SK-N-SH treated with all-trans-retinoic acid at 6 μM for 48 hours (cell line): Measurements from ENCODE around the gene MRAS.

Experiments used
- ATAC-seq: fragments of 200-7000 bp; cut with Tn5 transposase; 3 replicates; pipeline ENCODE4 v1.9.1; 2020; ENCODE audit warnings: mild to moderate bottlenecking, moderate library complexity
- ARNTL ChIP-seq: fragments of 450-650 bp; formaldehyde crosslinking; IDR thresholded peaks from 2 replicates; pipeline ENCODE4 v1.5.0; 2020; ENCODE audit warnings: low read depth, mild to moderate bottlenecking, moderate library complexity, borderline replicate concordance
- BACH2 ChIP-seq: fragments of 250-450 bp; sonication (Bioruptor Pico); IDR thresholded peaks from 2 replicates; pipeline ENCODE4 v1.9.0; 2021; ENCODE audit warnings: mild to moderate bottlenecking, borderline replicate concordance
- CSDC2 ChIP-seq: fragments of 250-450 bp; sonication (Bioruptor Pico); IDR thresholded peaks from 2 replicates; pipeline ENCODE4 v1.5.0; 2020; ENCODE audit warnings: mild to moderate bottlenecking, moderate library complexity
- ESRRG ChIP-seq: fragments of 250-450 bp; sonication (Bioruptor Pico); IDR thresholded peaks from 2 replicates; pipeline ENCODE4 v1.6.1; 2021; ENCODE audit warnings: mild to moderate bottlenecking
- GLIS3 ChIP-seq: fragments of 250-450 bp; sonication (Bioruptor Pico); IDR thresholded peaks from 2 replicates; pipeline ENCODE4 v1.5.0; 2020; ENCODE audit warnings: mild to moderate bottlenecking, moderate library complexity
- ISL1 ChIP-seq: fragments of 250-450 bp; sonication (Bioruptor Pico); IDR thresholded peaks from 2 replicates; pipeline ENCODE4 v2.1.2; 2022; ENCODE audit warnings: mild to moderate bottlenecking, moderate library complexity
- OSR1 ChIP-seq: fragments of 250-450 bp; sonication (Bioruptor Pico); IDR thresholded peaks from 2 replicates; pipeline ENCODE4 v1.8.0; 2022; ENCODE audit warnings: moderate library complexity, mild to moderate bottlenecking, inconsistent platforms
- PPARA ChIP-seq: fragments of 250-450 bp; sonication (Bioruptor Pico); IDR thresholded peaks from 2 replicates; pipeline ENCODE4 v1.5.0; 2020; ENCODE audit warnings: mild to moderate bottlenecking, borderline replicate concordance
- RARB ChIP-seq: fragments of 250-450 bp; sonication (Bioruptor Pico); IDR thresholded peaks from 2 replicates; pipeline ENCODE4 v1.8.0; 2021; ENCODE audit warnings: mild to moderate bottlenecking, moderate library complexity
- SNAI2 ChIP-seq: fragments of 250-450 bp; sonication (Bioruptor Pico); IDR thresholded peaks from 2 replicates; pipeline ENCODE4 v1.5.0; 2020; ENCODE audit warnings: mild to moderate bottlenecking, moderate library complexity
- TCF4 ChIP-seq: fragments of 250-450 bp; sonication (Bioruptor Pico); IDR thresholded peaks from 2 replicates; pipeline ENCODE4 v1.8.0; 2021; ENCODE audit warnings: mild to moderate bottlenecking, moderate library complexity, borderline replicate concordance
- TOX ChIP-seq: fragments of 250-450 bp; sonication (Bioruptor Pico); IDR thresholded peaks from 2 replicates; pipeline ENCODE4 v1.8.0; 2021; ENCODE audit warnings: mild to moderate bottlenecking, moderate library complexity, borderline replicate concordance
- ZC3H10 ChIP-seq: fragments of 250-450 bp; sonication (Bioruptor Pico); IDR thresholded peaks from 2 replicates; pipeline ENCODE4 v1.5.1; 2021; ENCODE audit warnings: mild to moderate bottlenecking, moderate library complexity
- ZFP3 ChIP-seq: fragments of 250-450 bp; sonication (Bioruptor Pico); IDR thresholded peaks from 2 replicates; pipeline ENCODE4 v1.5.0; 2020; ENCODE audit warnings: mild to moderate bottlenecking, moderate library complexity
- ZFP30 ChIP-seq: fragments of 450-650 bp; formaldehyde crosslinking; IDR thresholded peaks from 2 replicates; pipeline ENCODE4 v1.5.0; 2022; ENCODE audit warnings: mild to moderate bottlenecking, moderate library complexity
- ZNF565 ChIP-seq: fragments of 450-650 bp; formaldehyde crosslinking; conservative IDR thresholded peaks from 2 replicates; pipeline ENCODE4 v1.5.0; 2020; ENCODE audit warnings: low read depth, mild to moderate bottlenecking, moderate library complexity
- ZNF70 ChIP-seq: fragments of 450-650 bp; formaldehyde crosslinking; IDR thresholded peaks from 2 replicates; pipeline ENCODE4 v1.5.0; 2020; ENCODE audit warnings: mild to moderate bottlenecking, moderate library complexity
- ZNF8 ChIP-seq: fragments of 450-650 bp; formaldehyde crosslinking; IDR thresholded peaks from 2 replicates; pipeline ENCODE4 v1.5.0; 2020; ENCODE audit warnings: mild to moderate bottlenecking, moderate library complexity
- TF ChIP-seq, protein P1 (sequence below): fragments of 250-450 bp; sonication (Bioruptor Pico); IDR thresholded peaks from 2 replicates; pipeline ENCODE4 v1.8.0; 2021; ENCODE audit warnings: low read depth, mild to moderate bottlenecking, moderate library complexity, borderline replicate concordance
- TF ChIP-seq, protein P2 (sequence below): fragments of 250-450 bp; sonication (Bioruptor Pico); IDR thresholded peaks from 2 replicates; pipeline ENCODE4 v1.5.1; 2021; ENCODE audit warnings: mild to moderate bottlenecking, moderate library complexity
- TF ChIP-seq, protein P3 (sequence below): fragments of 250-450 bp; sonication (Bioruptor Pico); IDR thresholded peaks from 2 replicates; pipeline ENCODE4 v1.5.0; 2020; ENCODE audit warnings: mild to moderate bottlenecking, moderate library complexity
- TF ChIP-seq, protein P4 (sequence below): fragments of 250-450 bp; sonication (Bioruptor Pico); IDR thresholded peaks from 2 replicates; pipeline ENCODE4 v1.8.0; 2020; ENCODE audit warnings: mild to moderate bottlenecking, moderate library complexity, borderline replicate concordance
- TF ChIP-seq, protein P5 (sequence below): fragments of 250-450 bp; sonication (Bioruptor Pico); IDR thresholded peaks from 2 replicates; pipeline ENCODE4 v1.5.1; 2020; ENCODE audit warnings: low read depth, mild to moderate bottlenecking, moderate library complexity

MRAS gene

DNA sequence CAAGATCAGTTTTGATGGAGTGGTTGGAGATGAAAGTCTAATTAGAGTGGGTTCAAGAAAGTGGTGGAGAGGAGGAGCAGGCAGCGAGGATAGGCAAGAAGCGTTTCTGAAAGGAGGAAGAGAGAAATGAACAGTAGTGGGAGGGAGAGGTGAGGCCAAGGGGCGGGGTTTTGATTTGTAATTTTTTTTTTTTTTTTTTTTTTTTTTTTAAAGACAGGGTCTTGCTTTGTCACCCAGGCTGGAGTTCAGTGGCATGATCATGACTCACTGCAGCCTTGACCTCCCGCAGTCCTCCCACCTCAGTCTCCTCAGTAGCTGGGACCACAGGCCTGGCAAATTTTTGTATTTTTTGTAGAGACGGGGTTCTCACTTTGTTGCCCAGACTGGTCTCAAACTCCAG lies 36.6 kb downstream of the MRAS start:
- ATAC-seq: no peak
- TF ChIP-seq ZNF70 (CRISPR knock-in tag): no peak
- TF ChIP-seq ESRRG: no peak
- no peak for TF ChIP-seq PPARA (CRISPR knock-in tag)
- no peak for TF ChIP-seq TOX
- no peak for TF ChIP-seq BACH2

DNA sequence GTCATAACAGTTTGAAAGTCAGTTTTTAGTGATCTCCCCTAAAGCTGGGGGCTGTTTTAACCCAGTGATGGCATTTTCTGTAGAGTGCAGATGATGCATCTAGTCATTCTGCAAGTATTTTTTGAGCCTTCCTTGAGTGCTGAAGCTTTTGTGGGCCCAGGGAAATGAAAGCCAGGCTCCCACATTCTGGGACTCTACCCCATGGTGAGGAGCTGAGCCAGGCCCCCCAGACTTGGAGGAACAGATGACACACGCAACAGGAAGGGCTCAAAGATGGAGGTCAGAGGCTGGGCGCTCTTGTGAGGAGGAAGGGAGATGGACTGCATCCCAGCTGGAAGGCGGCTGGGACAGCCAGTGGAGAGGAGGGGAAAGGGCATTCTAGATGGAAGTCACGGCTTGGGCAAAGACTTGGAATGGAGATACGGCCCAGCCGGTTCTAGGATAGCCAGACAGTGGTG lies 40.8 kb downstream of the MRAS start:
- ATAC-seq: no peak

DNA sequence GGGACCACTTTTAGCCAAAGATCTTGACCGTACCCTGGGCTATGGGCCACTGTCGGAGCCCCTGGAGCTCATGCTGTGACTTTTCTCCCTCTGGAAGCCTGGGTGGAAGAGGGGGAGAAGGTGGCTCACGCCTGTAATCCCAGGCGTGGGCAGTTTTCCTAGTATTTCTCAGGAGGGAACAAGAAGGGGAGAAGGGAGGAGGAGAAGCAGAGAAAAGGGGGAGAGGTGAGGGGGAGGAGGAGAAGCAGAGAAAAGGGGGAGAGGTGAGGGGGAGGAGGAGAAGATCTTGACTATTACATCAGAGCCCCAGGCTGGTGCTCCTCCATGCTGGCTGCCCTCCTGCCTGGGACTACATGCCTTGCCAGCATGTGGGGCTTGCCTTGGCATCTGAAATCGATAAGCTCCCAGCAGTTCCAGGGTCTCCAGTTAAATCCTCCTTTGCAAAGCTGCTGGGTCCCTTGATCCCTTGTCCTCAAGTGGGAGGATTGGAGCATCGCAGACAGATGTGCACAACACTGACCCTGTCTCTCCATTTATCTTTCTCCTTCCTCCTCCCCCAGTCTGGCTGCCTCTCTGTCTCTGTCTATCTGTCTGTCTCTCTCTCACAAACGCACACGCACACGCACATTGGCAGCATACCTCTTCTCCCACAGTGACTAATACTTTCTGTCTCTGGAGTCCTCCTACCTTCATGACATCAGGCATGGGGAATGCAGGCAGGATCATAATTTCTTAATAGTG lies 41.6 kb downstream of the MRAS start:
- peak; percentile 96 for ATAC-seq
- TF ChIP-seq GLIS3 (CRISPR knock-in tag) (no peak), PPARA (CRISPR knock-in tag) (no peak), ZFP30 (CRISPR knock-in tag) (no peak), ESRRG (no peak), ARNTL (CRISPR knock-in tag) (no peak), TOX (0 out of 2 replicates have a peak, but pooled peaks have one; percentile 42), ISL1 (peak; percentile 69), ZFP3 (CRISPR knock-in tag) (0 out of 2 replicates have a peak, but pooled peaks have one; percentile 53), ZNF565 (CRISPR knock-in tag) (no peak), BACH2 (no peak), ZC3H10 (no peak), TCF4 (CRISPR knock-in tag) (no peak), OSR1 (no peak), ZNF8 (CRISPR knock-in tag) (no peak), CSDC2 (CRISPR knock-in tag) (peak; percentile 36; the same call in 1 of the 2 replicates), SNAI2 (CRISPR knock-in tag) (no peak), RARB (CRISPR knock-in tag) (no peak), ZNF70 (CRISPR knock-in tag) (no peak)
- TF ChIP-seq, protein P1, sequence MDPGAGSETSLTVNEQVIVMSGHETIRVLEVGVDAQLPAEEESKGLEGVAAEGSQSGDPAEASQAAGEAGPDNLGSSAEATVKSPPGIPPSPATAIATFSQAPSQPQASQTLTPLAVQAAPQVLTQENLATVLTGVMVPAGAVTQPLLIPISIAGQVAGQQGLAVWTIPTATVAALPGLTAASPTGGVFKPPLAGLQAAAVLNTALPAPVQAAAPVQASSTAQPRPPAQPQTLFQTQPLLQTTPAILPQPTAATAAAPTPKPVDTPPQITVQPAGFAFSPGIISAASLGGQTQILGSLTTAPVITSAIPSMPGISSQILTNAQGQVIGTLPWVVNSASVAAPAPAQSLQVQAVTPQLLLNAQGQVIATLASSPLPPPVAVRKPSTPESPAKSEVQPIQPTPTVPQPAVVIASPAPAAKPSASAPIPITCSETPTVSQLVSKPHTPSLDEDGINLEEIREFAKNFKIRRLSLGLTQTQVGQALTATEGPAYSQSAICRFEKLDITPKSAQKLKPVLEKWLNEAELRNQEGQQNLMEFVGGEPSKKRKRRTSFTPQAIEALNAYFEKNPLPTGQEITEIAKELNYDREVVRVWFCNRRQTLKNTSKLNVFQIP (CRISPR knock-in tag): 0 out of 2 replicates have a peak, but pooled peaks have one; percentile 10
- TF ChIP-seq, protein P2, sequence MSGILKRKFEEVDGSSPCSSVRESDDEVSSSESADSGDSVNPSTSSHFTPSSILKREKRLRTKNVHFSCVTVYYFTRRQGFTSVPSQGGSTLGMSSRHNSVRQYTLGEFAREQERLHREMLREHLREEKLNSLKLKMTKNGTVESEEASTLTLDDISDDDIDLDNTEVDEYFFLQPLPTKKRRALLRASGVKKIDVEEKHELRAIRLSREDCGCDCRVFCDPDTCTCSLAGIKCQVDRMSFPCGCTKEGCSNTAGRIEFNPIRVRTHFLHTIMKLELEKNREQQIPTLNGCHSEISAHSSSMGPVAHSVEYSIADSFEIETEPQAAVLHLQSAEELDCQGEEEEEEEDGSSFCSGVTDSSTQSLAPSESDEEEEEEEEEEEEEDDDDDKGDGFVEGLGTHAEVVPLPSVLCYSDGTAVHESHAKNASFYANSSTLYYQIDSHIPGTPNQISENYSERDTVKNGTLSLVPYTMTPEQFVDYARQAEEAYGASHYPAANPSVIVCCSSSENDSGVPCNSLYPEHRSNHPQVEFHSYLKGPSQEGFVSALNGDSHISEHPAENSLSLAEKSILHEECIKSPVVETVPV (CRISPR knock-in tag): no peak
- TF ChIP-seq, protein P3, sequence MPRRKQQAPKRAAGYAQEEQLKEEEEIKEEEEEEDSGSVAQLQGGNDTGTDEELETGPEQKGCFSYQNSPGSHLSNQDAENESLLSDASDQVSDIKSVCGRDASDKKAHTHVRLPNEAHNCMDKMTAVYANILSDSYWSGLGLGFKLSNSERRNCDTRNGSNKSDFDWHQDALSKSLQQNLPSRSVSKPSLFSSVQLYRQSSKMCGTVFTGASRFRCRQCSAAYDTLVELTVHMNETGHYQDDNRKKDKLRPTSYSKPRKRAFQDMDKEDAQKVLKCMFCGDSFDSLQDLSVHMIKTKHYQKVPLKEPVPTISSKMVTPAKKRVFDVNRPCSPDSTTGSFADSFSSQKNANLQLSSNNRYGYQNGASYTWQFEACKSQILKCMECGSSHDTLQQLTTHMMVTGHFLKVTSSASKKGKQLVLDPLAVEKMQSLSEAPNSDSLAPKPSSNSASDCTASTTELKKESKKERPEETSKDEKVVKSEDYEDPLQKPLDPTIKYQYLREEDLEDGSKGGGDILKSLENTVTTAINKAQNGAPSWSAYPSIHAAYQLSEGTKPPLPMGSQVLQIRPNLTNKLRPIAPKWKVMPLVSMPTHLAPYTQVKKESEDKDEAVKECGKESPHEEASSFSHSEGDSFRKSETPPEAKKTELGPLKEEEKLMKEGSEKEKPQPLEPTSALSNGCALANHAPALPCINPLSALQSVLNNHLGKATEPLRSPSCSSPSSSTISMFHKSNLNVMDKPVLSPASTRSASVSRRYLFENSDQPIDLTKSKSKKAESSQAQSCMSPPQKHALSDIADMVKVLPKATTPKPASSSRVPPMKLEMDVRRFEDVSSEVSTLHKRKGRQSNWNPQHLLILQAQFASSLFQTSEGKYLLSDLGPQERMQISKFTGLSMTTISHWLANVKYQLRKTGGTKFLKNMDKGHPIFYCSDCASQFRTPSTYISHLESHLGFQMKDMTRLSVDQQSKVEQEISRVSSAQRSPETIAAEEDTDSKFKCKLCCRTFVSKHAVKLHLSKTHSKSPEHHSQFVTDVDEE: no peak
- TF ChIP-seq, protein P4, sequence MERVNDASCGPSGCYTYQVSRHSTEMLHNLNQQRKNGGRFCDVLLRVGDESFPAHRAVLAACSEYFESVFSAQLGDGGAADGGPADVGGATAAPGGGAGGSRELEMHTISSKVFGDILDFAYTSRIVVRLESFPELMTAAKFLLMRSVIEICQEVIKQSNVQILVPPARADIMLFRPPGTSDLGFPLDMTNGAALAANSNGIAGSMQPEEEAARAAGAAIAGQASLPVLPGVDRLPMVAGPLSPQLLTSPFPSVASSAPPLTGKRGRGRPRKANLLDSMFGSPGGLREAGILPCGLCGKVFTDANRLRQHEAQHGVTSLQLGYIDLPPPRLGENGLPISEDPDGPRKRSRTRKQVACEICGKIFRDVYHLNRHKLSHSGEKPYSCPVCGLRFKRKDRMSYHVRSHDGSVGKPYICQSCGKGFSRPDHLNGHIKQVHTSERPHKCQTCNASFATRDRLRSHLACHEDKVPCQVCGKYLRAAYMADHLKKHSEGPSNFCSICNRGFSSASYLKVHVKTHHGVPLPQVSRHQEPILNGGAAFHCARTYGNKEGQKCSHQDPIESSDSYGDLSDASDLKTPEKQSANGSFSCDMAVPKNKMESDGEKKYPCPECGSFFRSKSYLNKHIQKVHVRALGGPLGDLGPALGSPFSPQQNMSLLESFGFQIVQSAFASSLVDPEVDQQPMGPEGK (CRISPR knock-in tag): peak; percentile 64
- TF ChIP-seq, protein P5, sequence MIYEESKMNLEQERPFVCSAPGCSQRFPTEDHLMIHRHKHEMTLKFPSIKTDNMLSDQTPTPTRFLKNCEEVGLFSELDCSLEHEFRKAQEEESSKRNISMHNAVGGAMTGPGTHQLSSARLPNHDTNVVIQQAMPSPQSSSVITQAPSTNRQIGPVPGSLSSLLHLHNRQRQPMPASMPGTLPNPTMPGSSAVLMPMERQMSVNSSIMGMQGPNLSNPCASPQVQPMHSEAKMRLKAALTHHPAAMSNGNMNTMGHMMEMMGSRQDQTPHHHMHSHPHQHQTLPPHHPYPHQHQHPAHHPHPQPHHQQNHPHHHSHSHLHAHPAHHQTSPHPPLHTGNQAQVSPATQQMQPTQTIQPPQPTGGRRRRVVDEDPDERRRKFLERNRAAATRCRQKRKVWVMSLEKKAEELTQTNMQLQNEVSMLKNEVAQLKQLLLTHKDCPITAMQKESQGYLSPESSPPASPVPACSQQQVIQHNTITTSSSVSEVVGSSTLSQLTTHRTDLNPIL (CRISPR knock-in tag): peak; percentile 67; the same call in 1 of the 2 replicates

More for the DNA sequence above, 40.8 kb downstream of the MRAS start:
- TF ChIP-seq ZFP3 (CRISPR knock-in tag): no peak
- TF ChIP-seq, protein P1 (CRISPR knock-in tag): no peak
- TF ChIP-seq CSDC2 (CRISPR knock-in tag): no peak
- no peak for TF ChIP-seq ZC3H10
- TF ChIP-seq ESRRG: no peak
- TF ChIP-seq TOX: no peak
